ENCODE data around the gene PRKN. TPM values are rescaled to one million over a fixed set of nuclear protein-coding genes. Genes with fewer than 3 reads are reported as not detected.

The PRKN gene
- total RNA-seq, 2 experiments from 2014 or later: 0.63 TPM; not detected in 1

- no peak overlapping the region for H3K4me3 Mint-ChIP-seq
- POLR2A ChIA-PET: no interaction called here
- H3K9me3 Mint-ChIP-seq (ENCODE audit: insufficient read depth): peaks cover 5% of the 10 kb centered on the region
- CTCF ChIA-PET: no interaction called here
- H3K4me1 Mint-ChIP-seq (ENCODE audit: low read depth): no peaks in the 10 kb centered on the region
- no peaks in the 10 kb centered on the region for H3K27me3 Mint-ChIP-seq (ENCODE audit: low read depth)
- DNase-seq (no peak), ATAC-seq (no peak)
- H3K36me3 Mint-ChIP-seq (ENCODE audit: low read depth): no peaks in the 10 kb centered on the region
- H3K27ac Mint-ChIP-seq: no peak overlapping the region
Observed at GRCh38 chr6:162666246-162666645, 61.3 kb downstream of the PRKN start.

GRCh38 chr6:162653808-162654207 is 73.8 kb downstream of the PRKN start:
- ATAC-seq (no peak), DNase-seq (no peak)
- Mint-ChIP-seq H3K4me1 (ENCODE audit: low read depth) (no peaks in the 10 kb centered on the region), H3K27me3 (ENCODE audit: low read depth) (no peaks in the 10 kb centered on the region), H3K4me3 (no peak overlapping the region), H3K27ac (no peak overlapping the region), H3K36me3 (ENCODE audit: low read depth) (no peaks in the 10 kb centered on the region), H3K9me3 (ENCODE audit: insufficient read depth) (no peaks in the 10 kb centered on the region)
- ChIA-PET CTCF (no interaction called here), POLR2A (no interaction called here)

- H3K27ac Mint-ChIP-seq: no peak overlapping the region
Observed at GRCh38 chr6:162651505-162651904, 76.1 kb downstream of the PRKN start.

GRCh38 chr6:162649271-162649670 is 78.3 kb downstream of the PRKN start:
- CTCF ChIA-PET: no interaction called here
- POLR2A ChIA-PET: no interaction called here
- Mint-ChIP-seq H3K4me1 (ENCODE audit: low read depth) (no peaks in the 10 kb centered on the region), H3K27me3 (ENCODE audit: low read depth) (no peaks in the 10 kb centered on the region), H3K9me3 (ENCODE audit: insufficient read depth) (no peaks in the 10 kb centered on the region), H3K4me3 (no peak overlapping the region), H3K27ac (no peak overlapping the region), H3K36me3 (ENCODE audit: low read depth) (no peaks in the 10 kb centered on the region)
- no peak for DNase-seq
- no peak for ATAC-seq

More at GRCh38 chr6:162651505-162651904, 76.1 kb downstream of the PRKN start:
- Mint-ChIP-seq H3K9me3 (ENCODE audit: insufficient read depth) (no peaks in the 10 kb centered on the region), H3K27me3 (ENCODE audit: low read depth) (no peaks in the 10 kb centered on the region), H3K4me3 (no peak overlapping the region), H3K4me1 (ENCODE audit: low read depth) (no peaks in the 10 kb centered on the region), H3K36me3 (ENCODE audit: low read depth) (no peaks in the 10 kb centered on the region)
- ChIA-PET POLR2A (no interaction called here), CTCF (no interaction called here)
- no peak for ATAC-seq
- DNase-seq: no peak

- H3K27me3 Mint-ChIP-seq (ENCODE audit: low read depth): no peaks in the 10 kb centered on the region
- DNase-seq (no peak), ATAC-seq (no peak)
- H3K36me3 Mint-ChIP-seq (ENCODE audit: low read depth): no peaks in the 10 kb centered on the region
- ChIA-PET POLR2A (no interaction called here), CTCF (no interaction called here)
- H3K4me3 Mint-ChIP-seq: no peak overlapping the region
- no peaks in the 10 kb centered on the region for H3K4me1 Mint-ChIP-seq (ENCODE audit: low read depth)
- no peaks in the 10 kb centered on the region for H3K9me3 Mint-ChIP-seq (ENCODE audit: insufficient read depth)
- no peak overlapping the region for H3K27ac Mint-ChIP-seq
Observed at GRCh38 chr6:162644153-162644552, 83.4 kb downstream of the PRKN start.

- H3K27ac Mint-ChIP-seq: no peak overlapping the region
- ChIA-PET POLR2A (no interaction called here), CTCF (no interaction called here)
- DNase-seq: no peak
- no peaks in the 10 kb centered on the region for H3K36me3 Mint-ChIP-seq (ENCODE audit: low read depth)
- H3K4me3 Mint-ChIP-seq: no peak overlapping the region
- no peak for ATAC-seq
- H3K27me3 Mint-ChIP-seq (ENCODE audit: low read depth): no peaks in the 10 kb centered on the region
- H3K4me1 Mint-ChIP-seq (ENCODE audit: low read depth): no peaks in the 10 kb centered on the region
- H3K9me3 Mint-ChIP-seq (ENCODE audit: insufficient read depth): no peaks in the 10 kb centered on the region
Observed at GRCh38 chr6:162640756-162641155, 86.8 kb downstream of the PRKN start.

- no peak for DNase-seq
- no peaks in the 10 kb centered on the region for H3K27me3 Mint-ChIP-seq (ENCODE audit: low read depth)
- CTCF ChIA-PET: no interaction called here
- no peaks in the 10 kb centered on the region for H3K36me3 Mint-ChIP-seq (ENCODE audit: low read depth)
- ATAC-seq: no peak
- H3K9me3 Mint-ChIP-seq (ENCODE audit: insufficient read depth): no peaks in the 10 kb centered on the region
- POLR2A ChIA-PET: no interaction called here
- no peak overlapping the region for H3K27ac Mint-ChIP-seq
- no peaks in the 10 kb centered on the region for H3K4me1 Mint-ChIP-seq (ENCODE audit: low read depth)
- no peak overlapping the region for H3K4me3 Mint-ChIP-seq
Observed at GRCh38 chr6:162639951-162640350, 87.6 kb downstream of the PRKN start.

- Mint-ChIP-seq H3K27ac (no peak overlapping the region), H3K4me1 (ENCODE audit: low read depth) (no peaks in the 10 kb centered on the region), H3K9me3 (ENCODE audit: insufficient read depth) (no peaks in the 10 kb centered on the region), H3K36me3 (ENCODE audit: low read depth) (no peaks in the 10 kb centered on the region), H3K27me3 (ENCODE audit: low read depth) (no peaks in the 10 kb centered on the region), H3K4me3 (no peak overlapping the region)
- ChIA-PET POLR2A (no interaction called here), CTCF (no interaction called here)
- DNase-seq: no peak
- no peak for ATAC-seq
Observed at GRCh38 chr6:162638931-162639574, 88.5 kb downstream of the PRKN start.

GRCh38 chr6:162637317-162637716 is 90.2 kb downstream of the PRKN start:
- Mint-ChIP-seq H3K27me3 (ENCODE audit: low read depth) (no peaks in the 10 kb centered on the region), H3K4me3 (no peak overlapping the region), H3K36me3 (ENCODE audit: low read depth) (no peaks in the 10 kb centered on the region), H3K4me1 (ENCODE audit: low read depth) (no peaks in the 10 kb centered on the region), H3K27ac (no peak overlapping the region), H3K9me3 (ENCODE audit: insufficient read depth) (no peaks in the 10 kb centered on the region)
- DNase-seq: no peak
- CTCF ChIA-PET: no interaction called here
- no peak for ATAC-seq
- POLR2A ChIA-PET: no interaction called here

GRCh38 chr6:162636167-162636566 is 91.4 kb downstream of the PRKN start:
- ChIA-PET CTCF (no interaction called here), POLR2A (no interaction called here)
- DNase-seq (no peak), ATAC-seq (no peak)
- Mint-ChIP-seq H3K27me3 (ENCODE audit: low read depth) (no peaks in the 10 kb centered on the region), H3K36me3 (ENCODE audit: low read depth) (no peaks in the 10 kb centered on the region), H3K4me1 (ENCODE audit: low read depth) (no peaks in the 10 kb centered on the region), H3K4me3 (no peak overlapping the region), H3K27ac (no peak overlapping the region), H3K9me3 (ENCODE audit: insufficient read depth) (no peaks in the 10 kb centered on the region)

- DNase-seq: no peak
- no peak for ATAC-seq
- POLR2A ChIA-PET: no interaction called here
- no peaks in the 10 kb centered on the region for H3K4me1 Mint-ChIP-seq (ENCODE audit: low read depth)
- no peak overlapping the region for H3K4me3 Mint-ChIP-seq
- no peaks in the 10 kb centered on the region for H3K36me3 Mint-ChIP-seq (ENCODE audit: low read depth)
- H3K27me3 Mint-ChIP-seq (ENCODE audit: low read depth): no peaks in the 10 kb centered on the region
- CTCF ChIA-PET: no interaction called here
- no peaks in the 10 kb centered on the region for H3K9me3 Mint-ChIP-seq (ENCODE audit: insufficient read depth)
- no peak overlapping the region for H3K27ac Mint-ChIP-seq
Observed at GRCh38 chr6:162631546-162631945, 96.0 kb downstream of the PRKN start.

GRCh38 chr6:162630069-162630468 is 97.5 kb downstream of the PRKN start:
- no peaks in the 10 kb centered on the region for H3K36me3 Mint-ChIP-seq (ENCODE audit: low read depth)
- POLR2A ChIA-PET: no interaction called here
- ATAC-seq (no peak), DNase-seq (no peak)
- H3K4me3 Mint-ChIP-seq: no peak overlapping the region
- CTCF ChIA-PET: no interaction called here
- no peak overlapping the region for H3K27ac Mint-ChIP-seq
- no peaks in the 10 kb centered on the region for H3K27me3 Mint-ChIP-seq (ENCODE audit: low read depth)
- no peaks in the 10 kb centered on the region for H3K9me3 Mint-ChIP-seq (ENCODE audit: insufficient read depth)
- H3K4me1 Mint-ChIP-seq (ENCODE audit: low read depth): no peaks in the 10 kb centered on the region

GRCh38 chr6:162627825-162628224 is 99.7 kb downstream of the PRKN start:
- H3K9me3 Mint-ChIP-seq (ENCODE audit: insufficient read depth): no peaks in the 10 kb centered on the region

More at GRCh38 chr6:162627825-162628224, 99.7 kb downstream of the PRKN start:
- ATAC-seq (no peak), DNase-seq (no peak)
- H3K27me3 Mint-ChIP-seq (ENCODE audit: low read depth): no peaks in the 10 kb centered on the region
- CTCF ChIA-PET: no interaction called here
- no peaks in the 10 kb centered on the region for H3K36me3 Mint-ChIP-seq (ENCODE audit: low read depth)
- H3K27ac Mint-ChIP-seq: no peak overlapping the region
- H3K4me1 Mint-ChIP-seq (ENCODE audit: low read depth): no peaks in the 10 kb centered on the region
- POLR2A ChIA-PET: interaction anchor here (0.6 kb wide), 2 partner anchors 17 to 105 kb away, joined by 4 read pairs; no protein-coding TSS in a partner anchor
- H3K4me3 Mint-ChIP-seq: no peak overlapping the region

Data from activated CD8-positive, alpha-beta T cell treated with anti-CD3 and anti-CD28 coated beads, Interleukin-2, amount 10 ng/mL, durations not matched to agents 7 days and 5 days (primary cell).